ENCODE results near the gene DIPK2A. TPM values are rescaled to one million over a fixed set of nuclear protein-coding genes. Genes with fewer than 3 reads are reported as not detected.

Gene DIPK2A
- total RNA-seq, 2 experiments from 2014 or later, result 20.6 to 21.4 TPM

DNA sequence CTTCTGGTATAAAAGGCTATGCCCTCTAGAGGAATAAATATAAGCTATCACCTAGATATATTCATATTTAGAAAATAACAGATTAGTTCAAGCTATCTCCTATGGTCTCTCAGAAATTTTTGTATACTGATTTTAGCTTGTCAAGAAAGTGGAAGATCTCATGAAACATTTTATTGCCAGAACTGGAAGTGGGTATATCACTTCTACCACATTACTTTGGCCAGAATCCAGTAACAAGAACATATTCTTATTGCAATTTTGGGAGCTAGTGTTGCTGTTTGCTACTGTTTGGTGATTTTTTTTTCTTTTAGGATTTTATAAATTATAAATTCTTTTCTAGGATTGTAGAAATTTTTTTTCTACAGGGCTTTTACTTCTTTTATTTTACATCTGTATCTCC, 14.2 kb upstream of the DIPK2A start:
- no peak for DNase-seq
- POLR2A ChIA-PET, result interaction anchor here (0.8 to 1.6 kb wide), 2 partner anchors 14 to 31 kb away, joined by 3 to 15 read pairs; partner anchors contain the start of gene DIPK2A
- peaks cover 23% of the 10 kb centered on the region for H3K27me3 Mint-ChIP-seq
- H3K4me1 Mint-ChIP-seq, result peaks cover 6% of the 10 kb centered on the region
- CTCF ChIA-PET, result interaction anchor here (0.9 to 1.7 kb wide), 3 partner anchors 14 to 182 kb away, joined by 3 to 8 read pairs (median 3); partner anchors contain the start of gene DIPK2A
- no peaks in the 10 kb centered on the region for H3K36me3 Mint-ChIP-seq (ENCODE audit: low read depth)
- no peaks in the 10 kb centered on the region for H3K9me3 Mint-ChIP-seq
- H3K27ac Mint-ChIP-seq, result no peak overlapping the region
- H3K4me3 Mint-ChIP-seq, result no peak overlapping the region

GRCh38 chr3:143958966-143959365, 12.7 kb upstream of the DIPK2A start:
- H3K36me3 Mint-ChIP-seq (ENCODE audit: low read depth), result no peaks in the 10 kb centered on the region
- ChIA-PET CTCF (no interaction called here), POLR2A (interaction anchor here (3.1 kb wide), 1 partner anchor 13 kb away, joined by 11 read pairs; the partner anchor contains the start of gene DIPK2A)
- H3K27me3 Mint-ChIP-seq, result peaks cover 27% of the 10 kb centered on the region
- H3K9me3 Mint-ChIP-seq, result no peaks in the 10 kb centered on the region
- no peak overlapping the region for H3K27ac Mint-ChIP-seq
- H3K4me1 Mint-ChIP-seq, result peaks cover 6% of the 10 kb centered on the region
- no peak for DNase-seq
- H3K4me3 Mint-ChIP-seq, result no peak overlapping the region

DNA sequence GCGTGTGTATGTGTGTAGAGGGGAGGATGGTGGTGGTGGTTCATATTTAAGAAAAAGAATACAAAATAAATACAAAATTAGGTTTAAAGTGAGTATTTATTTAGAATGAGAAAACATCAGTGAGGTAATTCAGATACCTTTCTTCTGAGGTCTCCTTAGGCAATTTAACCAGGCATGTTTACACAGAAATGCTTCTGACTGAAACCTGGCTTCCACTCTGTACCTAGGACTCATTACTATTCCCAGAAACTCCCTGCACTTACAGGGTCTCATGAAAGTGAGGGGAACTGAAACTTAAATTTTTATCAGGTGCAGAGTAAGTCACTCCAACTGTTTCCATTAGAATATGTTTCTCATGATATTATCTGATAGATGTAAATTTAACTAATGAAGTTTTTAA, 10.3 kb upstream of the DIPK2A start:
- no peak overlapping the region for H3K4me3 Mint-ChIP-seq
- POLR2A ChIA-PET, result interaction anchor here (3.1 kb wide), 1 partner anchor 11 kb away, joined by 11 read pairs; the partner anchor contains the start of gene DIPK2A
- no peaks in the 10 kb centered on the region for H3K9me3 Mint-ChIP-seq
- H3K27me3 Mint-ChIP-seq, result peaks cover 26% of the 10 kb centered on the region
- CTCF ChIA-PET, result no interaction called here
- no peaks in the 10 kb centered on the region for H3K36me3 Mint-ChIP-seq (ENCODE audit: low read depth)
- DNase-seq, result no peak
- no peak overlapping the region for H3K27ac Mint-ChIP-seq
- H3K4me1 Mint-ChIP-seq, result peaks cover 6% of the 10 kb centered on the region

DNA sequence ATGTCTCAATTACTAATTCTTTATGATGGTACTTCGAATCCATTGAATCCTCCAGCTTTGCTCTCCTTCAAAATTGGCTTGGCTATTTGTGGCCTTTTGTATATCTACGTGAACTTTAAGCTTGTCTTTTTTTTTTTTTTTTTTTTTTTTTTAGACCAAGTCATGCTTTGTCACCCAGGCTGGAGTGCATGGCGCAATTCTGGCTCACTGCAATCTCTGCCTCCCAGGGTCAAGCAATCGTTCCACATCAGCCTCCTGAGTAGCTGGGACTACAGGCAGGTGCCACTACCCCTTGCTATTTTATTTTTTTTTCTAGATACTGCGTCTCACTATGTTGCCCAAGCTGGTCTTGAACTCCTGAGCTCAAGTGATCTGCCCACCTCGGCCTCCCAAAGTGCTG, 7.7 kb upstream of the DIPK2A start:
- H3K27me3 Mint-ChIP-seq, result peaks cover 35% of the 10 kb centered on the region
- H3K4me1 Mint-ChIP-seq, result no peaks in the 10 kb centered on the region
- no peak for DNase-seq
- no peak overlapping the region for H3K4me3 Mint-ChIP-seq
- POLR2A ChIA-PET, result no interaction called here
- H3K27ac Mint-ChIP-seq, result no peak overlapping the region
- no peaks in the 10 kb centered on the region for H3K36me3 Mint-ChIP-seq (ENCODE audit: low read depth)
- H3K9me3 Mint-ChIP-seq, result no peaks in the 10 kb centered on the region
- CTCF ChIA-PET, result interaction anchor here (0.7 to 1.4 kb wide), 4 partner anchors 9 to 64 kb away, joined by 3 to 6 read pairs (median 3); no protein-coding TSS in a partner anchor

DNA sequence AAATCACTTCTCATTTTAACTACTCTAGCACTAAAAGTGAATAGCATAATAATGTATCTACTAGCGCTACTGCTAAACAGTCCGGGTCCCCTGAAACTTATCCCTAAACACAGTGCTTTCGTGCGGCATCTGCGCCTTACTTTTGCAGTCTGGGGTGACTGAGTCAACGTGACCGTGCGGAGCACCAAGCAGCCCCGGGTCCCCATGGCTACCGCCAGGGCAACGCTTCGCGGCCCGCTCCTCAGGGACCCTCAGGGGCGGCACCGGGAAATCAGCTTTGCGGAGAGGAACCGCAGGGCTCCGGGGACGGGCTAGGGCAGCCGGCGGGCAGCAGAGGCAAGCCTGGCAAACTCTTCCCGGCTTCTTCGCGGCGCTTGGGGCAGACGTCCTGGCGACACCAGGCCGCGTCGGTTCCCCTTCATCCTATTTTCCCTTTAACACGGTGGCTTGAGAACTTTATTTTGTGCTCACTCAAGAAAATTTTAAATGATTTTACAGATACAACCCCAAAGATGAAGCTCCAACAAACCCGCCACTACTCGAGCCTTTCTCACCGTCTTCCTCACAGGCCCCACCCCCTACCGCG, 757 bp upstream of the DIPK2A start:
- DNase-seq, result peak; percentile 59
- Mint-ChIP-seq H3K9me3 (no peaks in the 10 kb centered on the region), H3K27ac (peak overlapping the region; percentile 90), H3K27me3 (peaks cover 30% of the 10 kb centered on the region), H3K4me3 (peak overlapping the region; percentile 93), H3K4me1 (peaks cover 27% of the 10 kb centered on the region), H3K36me3 (ENCODE audit: low read depth) (peaks cover 10% of the 10 kb centered on the region)
- ChIA-PET CTCF (interaction anchor here (0.8 to 2.2 kb wide), 15 partner anchors 9 to 969 kb away, joined by 3 to 20 read pairs (median 4); partner anchors contain the start of gene SLC9A9), POLR2A (interaction anchor here (0.9 to 3.6 kb wide), 11 partner anchors 9 to 969 kb away, joined by 3 to 33 read pairs (median 4); partner anchors contain the start of genes SLC9A9 and U2SURP)

DNA sequence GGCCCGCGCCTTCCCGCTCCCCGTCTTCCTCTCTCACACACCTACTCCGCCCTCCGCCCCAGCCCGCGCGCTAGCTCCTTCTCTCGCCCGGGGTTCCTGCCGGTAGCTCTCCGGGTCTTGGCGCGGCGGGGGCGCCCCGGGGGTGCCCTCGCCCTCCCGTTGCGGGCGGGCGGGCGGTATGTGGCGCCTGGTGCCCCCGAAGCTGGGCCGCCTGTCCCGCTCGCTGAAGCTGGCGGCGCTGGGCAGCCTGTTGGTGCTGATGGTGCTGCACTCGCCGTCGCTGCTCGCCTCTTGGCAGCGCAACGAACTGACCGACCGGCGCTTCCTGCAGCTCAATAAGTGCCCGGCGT, 507 bp downstream of the DIPK2A start:
- Mint-ChIP-seq H3K9me3 (no peaks in the 10 kb centered on the region), H3K36me3 (ENCODE audit: low read depth) (peaks cover 10% of the 10 kb centered on the region), H3K27ac (peak overlapping the region; percentile 90), H3K4me3 (peak overlapping the region; percentile 93), H3K27me3 (peaks cover 23% of the 10 kb centered on the region), H3K4me1 (peaks cover 32% of the 10 kb centered on the region)
- peak; percentile 64 for DNase-seq
- POLR2A ChIA-PET, result interaction anchor here (0.7 to 3.6 kb wide), 17 partner anchors 12 to 970 kb away, joined by 3 to 33 read pairs (median 4); partner anchors contain the start of genes SLC9A9 and U2SURP
- CTCF ChIA-PET, result interaction anchor here (0.6 to 2.2 kb wide), 17 partner anchors 8 to 970 kb away, joined by 3 to 20 read pairs (median 5); partner anchors contain the start of gene SLC9A9

- Mint-ChIP-seq H3K36me3 (ENCODE audit: low read depth) (peaks cover 10% of the 10 kb centered on the region), H3K27me3 (peaks cover 17% of the 10 kb centered on the region), H3K9me3 (no peaks in the 10 kb centered on the region), H3K27ac (peak overlapping the region; percentile 90), H3K4me3 (peak overlapping the region; percentile 93), H3K4me1 (peaks cover 38% of the 10 kb centered on the region)
- ChIA-PET POLR2A (interaction anchor here (0.8 to 3.6 kb wide), 16 partner anchors 13 to 971 kb away, joined by 3 to 33 read pairs (median 4); partner anchors contain the start of genes SLC9A9 and U2SURP), CTCF (interaction anchor here (0.6 to 2.2 kb wide), 13 partner anchors 9 to 970 kb away, joined by 3 to 20 read pairs (median 5); partner anchors contain the start of gene SLC9A9)
- peak; percentile 74 for DNase-seq
These were observed 1.1 kb downstream of the DIPK2A start for GRCh38 chr3:143972505-143973258.

DNA sequence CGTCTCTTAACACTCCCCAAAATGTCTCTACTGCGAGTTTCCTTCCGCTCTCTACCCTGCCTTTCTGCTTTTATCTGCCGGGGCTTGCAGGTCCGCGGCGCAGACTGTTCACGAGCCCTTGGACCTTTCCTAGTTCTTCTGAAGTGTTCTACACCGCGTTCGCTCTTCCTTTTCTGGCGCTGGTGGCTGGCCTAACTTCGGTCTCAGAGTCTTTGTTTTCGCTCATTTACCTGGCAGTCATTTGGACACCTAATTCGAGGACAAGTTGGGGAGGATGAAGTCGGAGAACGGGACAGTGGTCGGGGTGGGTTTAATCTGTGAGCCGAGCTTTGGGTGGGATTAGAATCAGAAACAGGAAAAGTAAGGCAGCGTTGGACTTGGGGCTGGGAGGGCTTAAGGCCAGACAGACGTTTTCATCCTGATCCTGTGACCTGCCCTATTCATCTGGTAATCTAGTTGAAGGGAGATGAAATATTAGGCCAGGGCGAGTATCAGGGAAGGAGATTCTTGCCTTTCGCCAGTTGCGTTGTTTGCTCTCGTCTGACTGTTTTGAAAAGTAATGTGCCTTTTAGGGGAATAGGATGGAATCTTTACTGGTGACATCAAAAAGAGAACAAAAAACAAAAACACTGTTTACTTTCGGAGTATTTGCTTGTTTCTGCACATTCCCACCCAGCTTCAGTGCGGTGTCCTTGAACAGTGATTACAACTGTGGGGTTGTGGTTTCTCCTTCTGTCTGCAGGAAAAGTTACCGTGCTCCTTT, 1.8 kb downstream of the DIPK2A start:
- H3K36me3 Mint-ChIP-seq (ENCODE audit: low read depth), result peaks cover 10% of the 10 kb centered on the region
- peaks cover 45% of the 10 kb centered on the region for H3K4me1 Mint-ChIP-seq
- H3K4me3 Mint-ChIP-seq, result peak overlapping the region; percentile 93
- peak overlapping the region; percentile 90 for H3K27ac Mint-ChIP-seq
- no peaks in the 10 kb centered on the region for H3K9me3 Mint-ChIP-seq
- no peak for DNase-seq
- H3K27me3 Mint-ChIP-seq, result peaks cover 16% of the 10 kb centered on the region
- POLR2A ChIA-PET, result interaction anchor here (0.8 to 1.5 kb wide), 4 partner anchors 20 to 972 kb away, joined by 3 to 4 read pairs (median 3); partner anchors contain the start of genes SLC9A9 and U2SURP
- CTCF ChIA-PET, result interaction anchor here (0.6 to 1.1 kb wide), 2 partner anchors 16 to 35 kb away, joined by 3 to 4 read pairs; no protein-coding TSS in a partner anchor

DNA sequence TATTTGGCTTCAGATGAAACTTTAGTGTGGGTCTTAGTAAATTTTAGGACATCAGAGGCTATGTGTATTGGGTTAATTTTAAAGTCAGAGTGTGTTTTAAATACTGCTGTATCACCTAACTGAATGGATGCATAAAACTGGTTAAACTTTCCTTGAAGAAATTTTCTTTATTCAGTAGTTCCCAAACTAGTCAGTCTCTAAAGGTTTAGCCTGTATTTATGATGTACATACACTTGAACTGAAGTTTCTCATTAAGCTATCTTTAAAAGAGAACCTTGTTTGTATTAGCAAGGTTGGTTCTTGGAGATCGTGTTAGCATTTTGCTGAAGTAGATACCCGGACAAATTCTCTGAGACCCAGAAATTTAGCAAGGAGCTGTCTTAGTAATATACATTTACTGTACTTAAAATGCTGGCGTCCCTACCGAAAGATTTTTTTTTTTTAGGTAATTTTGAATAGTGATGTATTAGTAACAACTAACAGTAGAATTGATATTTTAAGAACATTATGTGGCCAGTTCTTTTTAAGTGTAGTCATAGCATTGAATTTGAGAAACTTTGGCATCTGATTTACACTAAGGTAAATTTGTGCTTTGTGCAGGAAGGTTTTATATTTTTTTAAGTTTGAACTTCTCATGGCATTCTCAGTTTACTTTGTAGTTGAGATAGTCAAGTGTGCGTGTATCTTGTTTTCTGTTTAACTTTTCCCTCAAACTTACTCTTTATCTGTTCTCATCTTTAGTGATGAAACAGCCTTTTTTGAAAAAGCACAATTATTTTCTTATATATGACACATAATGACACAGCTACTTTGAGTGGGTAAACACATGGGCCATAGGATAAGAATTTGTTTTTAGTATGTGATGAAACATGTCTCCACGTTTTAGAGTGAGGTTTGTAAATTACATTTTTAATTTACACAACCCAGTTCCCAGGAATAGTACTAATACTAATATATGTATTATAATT, 2.9 kb downstream of the DIPK2A start:
- POLR2A ChIA-PET, result interaction anchor here (1.2 to 1.5 kb wide), 3 partner anchors 21 to 973 kb away, joined by 3 to 4 read pairs (median 3); partner anchors contain the start of genes SLC9A9 and U2SURP

DNA sequence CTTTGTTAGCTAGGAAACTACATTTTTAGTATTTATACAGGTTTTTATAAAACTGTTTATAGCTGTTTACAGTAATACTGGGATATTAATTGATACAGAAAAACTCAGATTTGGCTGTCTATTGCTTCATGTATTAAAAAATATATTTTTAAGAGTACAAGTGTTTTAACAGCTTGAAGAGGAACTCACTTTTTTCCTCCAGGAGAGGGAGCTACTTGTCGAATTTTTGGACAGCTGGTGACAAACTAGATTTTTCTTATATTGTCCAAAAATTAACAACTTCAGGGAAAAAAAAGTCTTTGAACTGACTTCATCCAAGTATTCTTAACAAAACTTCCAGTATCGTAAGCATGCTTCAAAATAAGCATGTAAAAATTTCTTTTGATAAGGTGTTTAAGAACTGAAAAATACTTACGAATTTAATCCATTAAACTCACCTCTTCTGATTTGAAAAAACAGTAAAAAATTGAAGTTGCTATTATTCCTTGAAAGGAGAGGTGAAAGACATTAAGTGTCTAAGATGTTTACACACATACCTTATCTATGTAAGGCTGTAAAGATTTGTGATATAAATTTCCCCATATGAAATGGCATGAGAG, 4.0 kb downstream of the DIPK2A start:
- no peak overlapping the region for H3K4me3 Mint-ChIP-seq
- peaks cover 39% of the 10 kb centered on the region for H3K4me1 Mint-ChIP-seq

More for the DNA sequence above, 2.9 kb downstream of the DIPK2A start:
- H3K27me3 Mint-ChIP-seq, result peaks cover 6% of the 10 kb centered on the region
- H3K36me3 Mint-ChIP-seq (ENCODE audit: low read depth), result peaks cover 10% of the 10 kb centered on the region
- no peaks in the 10 kb centered on the region for H3K9me3 Mint-ChIP-seq
- H3K4me3 Mint-ChIP-seq, result peak overlapping the region; percentile 93
- peak overlapping the region; percentile 90 for H3K27ac Mint-ChIP-seq
- DNase-seq, result no peak
- CTCF ChIA-PET, result interaction anchor here (0.6 to 1.1 kb wide), 4 partner anchors 11 to 34 kb away, joined by 3 to 4 read pairs (median 3); no protein-coding TSS in a partner anchor
- peaks cover 47% of the 10 kb centered on the region for H3K4me1 Mint-ChIP-seq

More for the DNA sequence above, 4.0 kb downstream of the DIPK2A start:
- H3K36me3 Mint-ChIP-seq (ENCODE audit: low read depth), result peaks cover 10% of the 10 kb centered on the region
- POLR2A ChIA-PET, result no interaction called here
- H3K27me3 Mint-ChIP-seq, result no peaks in the 10 kb centered on the region
- CTCF ChIA-PET, result interaction anchor here (1.0 to 1.5 kb wide), 4 partner anchors 12 to 200 kb away, joined by 3 to 5 read pairs (median 3); no protein-coding TSS in a partner anchor
- H3K9me3 Mint-ChIP-seq, result no peaks in the 10 kb centered on the region
- no peak overlapping the region for H3K27ac Mint-ChIP-seq
- no peak for DNase-seq
